Stimulated activated CD8-positive, alpha-beta memory T cell treated with anti-CD3 and anti-CD28 coated beads, Interleukin-7, amount 100 ng/mL, for 1 hour (primary cell): ENCODE measurements around the gene BCKDHA.
"Not testable (repeated sequence)": the region's sequence is repeated elsewhere in the genome, so short reads cannot be mapped to it uniquely, and the experiment has no call there.

Experiments
- DNase-seq, 2 donors: peaks; one replicate each; pipeline ENCODE4 v3.0.0-alpha.2; 2020; ENCODE audit warnings: low read depth in 2 of 2

The BCKDHA gene

DNA sequence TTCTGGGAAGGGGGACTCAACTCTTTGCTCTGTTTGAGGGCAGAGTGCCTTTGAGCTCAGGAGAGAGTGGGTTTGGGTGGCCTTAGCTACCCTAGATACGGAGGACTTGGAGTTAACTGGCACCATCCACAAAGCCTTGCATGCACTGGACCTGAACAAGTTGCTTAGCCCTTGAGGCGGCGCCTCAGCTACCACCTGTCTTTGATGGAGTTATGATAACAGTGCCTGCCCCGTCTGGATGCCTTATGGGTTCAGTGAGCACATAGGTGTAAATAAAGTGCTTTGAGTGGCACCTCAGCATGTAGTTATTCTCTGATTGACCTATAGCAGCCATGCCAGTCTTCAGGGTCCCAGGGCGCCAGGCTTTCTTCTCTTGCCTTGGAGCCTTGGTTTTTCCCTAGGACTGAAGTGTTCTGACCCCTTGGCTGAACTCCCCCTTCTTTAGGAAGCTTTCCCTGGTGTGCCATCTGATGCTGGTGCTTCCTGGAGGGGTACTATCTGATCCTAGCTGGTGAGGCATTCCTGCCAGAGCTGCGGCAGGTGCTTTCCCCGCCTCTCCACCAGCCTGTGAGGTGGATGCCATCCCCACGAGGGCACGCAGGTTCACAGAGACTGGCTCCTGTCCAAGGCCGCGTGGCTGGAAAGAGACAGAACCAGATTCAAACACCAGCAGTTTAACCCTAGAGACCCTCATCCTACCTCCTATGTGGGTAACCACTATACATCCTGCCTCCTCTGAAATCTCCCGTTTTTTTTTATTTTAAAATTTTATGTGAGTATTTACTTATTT is 5.8 kb downstream of the BCKDHA start:
- no peak for DNase-seq

- no peak for DNase-seq
Measured at GRCh38 chr19:41405776-41406175, 8.2 kb downstream of the BCKDHA start.

DNA sequence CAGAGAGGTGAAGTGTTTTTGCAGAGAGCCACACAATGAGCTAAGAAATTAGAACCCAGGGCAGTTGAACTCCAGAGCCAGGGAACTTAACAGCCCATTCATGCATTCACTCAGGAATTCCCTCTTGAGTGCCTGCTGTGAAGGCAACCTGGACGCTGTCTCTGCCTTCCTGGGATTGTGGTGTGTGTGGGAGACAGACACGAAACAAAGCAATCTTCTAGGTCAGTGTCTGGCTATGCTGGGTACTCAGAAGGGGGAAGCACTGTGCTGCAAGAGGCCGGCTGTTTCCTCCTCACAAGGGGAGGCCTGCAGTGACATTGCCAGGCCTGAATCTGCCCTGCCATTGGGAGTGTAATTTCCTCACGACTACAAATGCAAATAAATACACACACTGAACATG is 9.7 kb downstream of the BCKDHA start:
- DNase-seq = no peak

- DNase-seq = no peak
Measured at GRCh38 chr19:41408256-41408655, 10.6 kb downstream of the BCKDHA start.

- DNase-seq = not testable (repeated sequence)
Measured at GRCh38 chr19:41408846-41409245, 11.2 kb downstream of the BCKDHA start.

GRCh38 chr19:41409288-41409687 is 11.7 kb downstream of the BCKDHA start:
- DNase-seq = no peak

DNA sequence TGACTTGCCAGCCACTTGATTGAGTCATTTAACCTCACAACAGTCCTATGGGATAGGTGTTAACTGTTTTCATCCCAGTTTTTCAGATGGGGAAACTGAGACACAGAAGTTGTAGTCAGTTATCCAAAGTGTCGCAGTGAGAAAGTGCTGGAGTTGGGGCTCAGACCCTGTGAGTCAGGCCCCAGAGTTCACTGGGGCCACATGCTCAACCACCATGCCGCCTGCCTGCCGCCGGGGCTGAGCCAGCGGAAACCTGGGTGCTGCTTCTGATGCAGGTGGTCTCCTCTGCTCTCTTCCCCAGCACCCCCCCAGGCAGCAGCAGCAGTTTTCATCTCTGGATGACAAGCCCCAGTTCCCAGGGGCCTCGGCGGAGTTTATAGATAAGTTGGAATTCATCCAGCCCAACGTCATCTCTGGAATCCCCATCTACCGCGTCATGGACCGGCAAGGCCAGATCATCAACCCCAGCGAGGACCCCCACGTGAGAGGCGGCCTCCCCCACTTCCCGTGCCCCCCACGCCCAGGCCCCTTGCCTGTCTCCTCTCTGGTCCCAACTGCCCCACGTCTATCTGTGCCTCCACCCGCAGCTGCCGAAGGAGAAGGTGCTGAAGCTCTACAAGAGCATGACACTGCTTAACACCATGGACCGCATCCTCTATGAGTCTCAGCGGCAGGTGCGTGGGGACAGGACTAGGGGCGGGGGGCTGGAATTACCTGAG is 12.9 kb downstream of the BCKDHA start:
- DNase-seq = no peak

- DNase-seq = no peak
Measured at GRCh38 chr19:41411100-41411967, 13.7 kb downstream of the BCKDHA start.

DNA sequence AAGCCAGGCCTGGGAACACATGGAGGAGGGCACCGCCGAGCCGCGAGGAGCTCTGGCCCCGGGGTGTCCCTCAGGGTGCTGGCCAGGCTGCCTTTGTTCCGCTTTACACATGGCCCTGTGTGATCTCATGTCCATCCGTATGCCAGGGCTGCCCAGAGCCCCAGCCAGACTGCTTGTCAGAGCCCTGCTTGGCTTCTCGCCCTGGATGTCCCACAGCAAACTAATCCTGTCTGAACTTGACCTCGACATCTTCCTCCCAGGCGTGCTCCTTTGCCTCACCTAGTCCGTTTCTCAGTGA is 14.3 kb downstream of the BCKDHA start:
- DNase-seq = no peak

GRCh38 chr19:41412953-41413352 is 15.3 kb downstream of the BCKDHA start:
- DNase-seq = no peak

DNA sequence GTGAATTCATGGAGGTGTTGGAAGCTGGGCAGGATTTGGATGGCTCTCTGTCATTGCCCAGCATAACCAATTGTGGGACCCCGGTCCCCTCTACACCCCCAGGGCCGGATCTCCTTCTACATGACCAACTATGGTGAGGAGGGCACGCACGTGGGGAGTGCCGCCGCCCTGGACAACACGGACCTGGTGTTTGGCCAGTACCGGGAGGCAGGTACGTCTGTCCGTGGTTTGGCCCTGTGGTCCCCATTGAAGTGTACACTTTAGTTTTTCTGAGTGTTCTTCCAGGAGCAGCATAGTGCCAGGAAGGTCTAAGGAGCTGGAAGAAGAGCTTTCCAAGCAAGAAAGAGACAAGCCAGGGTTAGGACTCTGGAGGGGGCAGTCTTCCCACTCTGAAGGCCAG is 16.3 kb downstream of the BCKDHA start:
- no peak for DNase-seq

DNA sequence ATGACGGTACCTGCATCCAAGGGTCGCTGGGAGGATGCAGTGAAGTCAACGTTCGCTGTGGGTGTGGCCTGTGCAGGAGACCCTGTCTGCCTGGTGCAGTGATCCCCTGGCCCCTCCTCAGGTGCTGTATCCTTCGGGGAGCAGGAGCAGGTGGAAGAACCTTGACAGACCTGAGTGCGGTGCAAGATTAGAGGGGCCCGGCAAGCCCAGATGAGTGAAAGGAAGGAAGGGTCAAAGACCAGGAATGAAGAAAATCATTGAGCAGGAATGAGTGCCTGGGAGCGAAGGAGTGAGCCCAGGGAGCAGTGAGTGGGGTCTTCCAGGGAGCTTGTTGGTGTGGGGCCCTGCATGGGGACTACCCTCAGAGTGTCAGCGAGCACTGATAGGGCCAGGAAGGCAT is 16.8 kb downstream of the BCKDHA start:
- DNase-seq = no peak

- DNase-seq = no peak
Measured at GRCh38 chr19:41415154-41415571, 17.5 kb downstream of the BCKDHA start.

- DNase-seq = no peak
Measured at GRCh38 chr19:41416194-41416674, 18.6 kb downstream of the BCKDHA start.

GRCh38 chr19:41420101-41420880 is 22.7 kb downstream of the BCKDHA start:
- no peak for DNase-seq

DNA sequence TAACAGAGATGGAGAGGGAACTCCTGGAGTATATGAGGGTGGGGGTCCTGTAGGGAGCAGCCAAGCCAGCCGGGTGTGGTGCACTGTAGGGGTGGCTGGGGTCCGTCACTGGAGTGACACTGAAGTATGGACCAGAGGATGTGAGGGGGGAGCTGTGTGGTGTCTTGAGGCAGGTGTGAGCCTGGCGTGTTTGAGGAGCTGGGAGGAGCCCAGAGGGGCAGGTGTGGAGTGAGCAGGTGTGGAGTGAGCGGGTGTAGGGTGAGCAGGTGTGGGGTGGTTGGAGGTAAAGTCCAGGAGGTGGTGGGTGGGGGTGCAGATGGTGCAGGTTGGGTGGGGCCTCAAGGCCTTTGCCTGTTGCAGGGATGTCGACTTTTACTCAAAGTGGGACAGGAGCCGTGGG is 23.7 kb downstream of the BCKDHA start:
- DNase-seq = no peak

DNA sequence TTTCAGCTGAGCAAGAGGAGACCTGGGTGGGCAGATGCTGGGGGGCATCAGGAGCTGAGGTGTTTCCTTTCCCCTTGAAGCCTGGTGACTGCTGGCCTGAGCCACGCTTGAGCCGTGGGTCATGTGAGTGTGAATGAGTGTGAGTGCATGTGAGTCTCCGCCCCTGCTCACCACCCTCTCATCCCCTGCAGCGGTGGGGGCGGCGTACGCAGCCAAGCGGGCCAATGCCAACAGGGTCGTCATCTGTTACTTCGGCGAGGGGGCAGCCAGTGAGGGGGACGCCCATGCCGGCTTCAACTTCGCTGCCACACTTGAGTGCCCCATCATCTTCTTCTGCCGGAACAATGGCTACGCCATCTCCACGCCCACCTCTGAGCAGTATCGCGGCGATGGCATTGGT is 24.4 kb downstream of the BCKDHA start:
- DNase-seq = no peak

- no peak for DNase-seq
Measured at GRCh38 chr19:41422456-41422855, 24.8 kb downstream of the BCKDHA start.

DNA sequence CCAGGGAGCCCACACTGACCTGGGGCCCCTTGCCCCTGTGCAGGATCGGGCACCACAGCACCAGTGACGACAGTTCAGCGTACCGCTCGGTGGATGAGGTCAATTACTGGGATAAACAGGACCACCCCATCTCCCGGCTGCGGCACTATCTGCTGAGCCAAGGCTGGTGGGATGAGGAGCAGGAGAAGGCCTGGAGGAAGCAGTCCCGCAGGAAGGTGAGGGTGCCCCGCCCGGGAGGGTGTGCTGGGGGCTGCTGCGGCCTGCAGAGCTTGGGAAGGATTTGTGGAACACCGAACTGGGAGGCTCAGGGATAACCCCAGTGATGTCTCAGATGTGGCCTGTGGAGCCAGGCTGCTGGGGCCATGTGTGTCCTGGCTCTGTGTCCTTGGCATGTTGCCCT is 25.3 kb downstream of the BCKDHA start:
- DNase-seq = no peak

GRCh38 chr19:41424335-41425173 is 26.9 kb downstream of the BCKDHA start:
- no peak for DNase-seq
